Calu3 (cell line): ENCODE data around the gene ANGPTL1. TPM values are rescaled to one million over a fixed set of nuclear protein-coding genes. Genes with fewer than 3 reads are reported as not detected.
"Not testable (repeated sequence)": the region's sequence is repeated elsewhere in the genome, so short reads cannot be mapped to it uniquely, and the experiment has no call there.

Experiments
- BruUV-seq: library from RNA; stranded (reverse); fragments of 400-500 nt; replicated peaks from 2 replicates; lab custom pipeline; 2021; lab: Mats Ljungman, UMichigan
- CTCF ChIA-PET: fragments of 300-600 bp; sonication (Branson Sonifier 250); formaldehyde crosslinking; loops from one replicate; lab custom pipeline; 2022; ENCODE audit warnings: antibody characterized with exemption; lab: Charles Lee
- DNase-seq: peaks from one replicate; pipeline ENCODE4 v3.0.0; 2022
- H3K27ac Mint-ChIP-seq: one replicate; pipeline ENCODE4 v1.8.0; 2022; ENCODE audit warnings: mixed read lengths; ENCODE audit not compliant: unreplicated experiment
- H3K27me3 Mint-ChIP-seq: one replicate; pipeline ENCODE4 v1.8.0; 2022; ENCODE audit warnings: mixed read lengths; ENCODE audit not compliant: unreplicated experiment
- H3K36me3 Mint-ChIP-seq: one replicate; pipeline ENCODE4 v1.8.0; 2022; ENCODE audit warnings: mild to moderate bottlenecking, moderate library complexity, mixed read lengths; ENCODE audit not compliant: insufficient read depth, unreplicated experiment
- H3K4me1 Mint-ChIP-seq: one replicate; pipeline ENCODE4 v1.8.0; 2022; ENCODE audit warnings: mild to moderate bottlenecking, low read depth, mixed read lengths; ENCODE audit not compliant: unreplicated experiment
- H3K4me3 Mint-ChIP-seq: one replicate; pipeline ENCODE4 v1.8.0; 2022; ENCODE audit warnings: mild to moderate bottlenecking, low read depth, moderate library complexity, mixed read lengths; ENCODE audit not compliant: unreplicated experiment
- H3K9me3 Mint-ChIP-seq: one replicate; pipeline ENCODE4 v1.8.0; 2022; ENCODE audit warnings: low read depth, mixed read lengths; ENCODE audit not compliant: unreplicated experiment
- intact Hi-C: fragments of 100-400 bp; cut with micrococcal nuclease; formaldehyde crosslinking; loops from one replicate; pipeline ENCODE4 v1.10.0; 2022; ENCODE audit not compliant: unreplicated experiment
- total RNA-seq: library from RNA; stranded (reverse); gene quantifications from 2 replicates; pipeline ENCODE4 v1.2.3, GENCODE V29; 2022
- TF ChIP-seq, protein P1 (sequence below): fragments of 200-600 bp; IDR thresholded peaks from one replicate; pipeline ENCODE4 v1.8.0; 2022; ENCODE audit warnings: antibody characterized with exemption; ENCODE audit not compliant: unreplicated experiment

ANGPTL1 gene
- total RNA-seq, 1 experiment from 2014 or later = 0.35 TPM

DNA sequence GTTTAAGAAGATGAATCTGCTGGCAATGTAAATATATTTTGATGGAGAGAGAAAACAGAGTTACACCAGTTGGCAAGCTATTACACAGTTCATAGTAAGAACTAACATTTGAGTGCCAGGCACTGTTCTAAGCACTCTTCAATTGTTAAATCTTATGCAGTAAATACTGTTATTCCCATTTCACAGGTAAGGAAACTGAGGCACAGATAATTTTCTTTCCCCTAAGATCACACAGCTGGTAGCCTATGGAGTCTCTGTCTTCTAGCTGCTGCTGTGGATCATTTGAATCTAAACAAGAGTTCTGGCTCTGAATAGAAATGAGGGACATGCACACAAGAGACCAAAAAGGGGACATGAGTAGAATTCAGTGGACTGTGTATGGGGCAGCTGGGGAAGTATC is 8.0 kb downstream of the ANGPTL1 start:
- Mint-ChIP-seq H3K27ac (no peak overlapping the region), H3K27me3 (no peaks in the 10 kb centered on the region), H3K4me1 (peaks cover 7% of the 10 kb centered on the region), H3K36me3 (peaks cover 4% of the 10 kb centered on the region), H3K4me3 (no peak overlapping the region), H3K9me3 (no peaks in the 10 kb centered on the region)
- CTCF ChIA-PET = no interaction called here
- TF ChIP-seq, protein P1, sequence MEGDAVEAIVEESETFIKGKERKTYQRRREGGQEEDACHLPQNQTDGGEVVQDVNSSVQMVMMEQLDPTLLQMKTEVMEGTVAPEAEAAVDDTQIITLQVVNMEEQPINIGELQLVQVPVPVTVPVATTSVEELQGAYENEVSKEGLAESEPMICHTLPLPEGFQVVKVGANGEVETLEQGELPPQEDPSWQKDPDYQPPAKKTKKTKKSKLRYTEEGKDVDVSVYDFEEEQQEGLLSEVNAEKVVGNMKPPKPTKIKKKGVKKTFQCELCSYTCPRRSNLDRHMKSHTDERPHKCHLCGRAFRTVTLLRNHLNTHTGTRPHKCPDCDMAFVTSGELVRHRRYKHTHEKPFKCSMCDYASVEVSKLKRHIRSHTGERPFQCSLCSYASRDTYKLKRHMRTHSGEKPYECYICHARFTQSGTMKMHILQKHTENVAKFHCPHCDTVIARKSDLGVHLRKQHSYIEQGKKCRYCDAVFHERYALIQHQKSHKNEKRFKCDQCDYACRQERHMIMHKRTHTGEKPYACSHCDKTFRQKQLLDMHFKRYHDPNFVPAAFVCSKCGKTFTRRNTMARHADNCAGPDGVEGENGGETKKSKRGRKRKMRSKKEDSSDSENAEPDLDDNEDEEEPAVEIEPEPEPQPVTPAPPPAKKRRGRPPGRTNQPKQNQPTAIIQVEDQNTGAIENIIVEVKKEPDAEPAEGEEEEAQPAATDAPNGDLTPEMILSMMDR = no peak
- BruUV-seq = no TSS peak
- DNase-seq = no peak
- intact Hi-C loops = no loop called here

DNA sequence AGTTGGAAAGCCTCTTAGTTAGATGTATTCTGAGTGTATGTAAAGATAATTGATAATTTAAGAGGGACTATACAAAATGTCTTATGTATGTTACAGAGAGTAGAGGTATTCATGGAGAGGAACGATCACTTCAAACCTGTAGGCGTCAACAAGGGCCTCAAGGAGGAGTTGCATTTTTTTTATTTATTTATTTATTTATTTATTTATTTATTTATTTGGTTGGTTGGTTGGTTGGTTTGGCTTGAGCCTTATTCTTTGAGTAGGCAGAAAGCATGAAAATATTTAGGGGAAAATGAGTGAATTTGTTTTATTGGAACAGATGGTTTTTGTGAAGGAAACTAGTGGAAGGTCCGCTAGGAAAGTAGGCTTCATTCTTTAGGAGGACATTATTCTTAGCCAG is 8.5 kb downstream of the ANGPTL1 start:
- no TSS peak for BruUV-seq
- TF ChIP-seq, protein P1 = no peak
- Mint-ChIP-seq H3K27ac (no peak overlapping the region), H3K4me3 (no peak overlapping the region), H3K27me3 (no peaks in the 10 kb centered on the region), H3K4me1 (peaks cover 3% of the 10 kb centered on the region), H3K9me3 (no peaks in the 10 kb centered on the region), H3K36me3 (peaks cover 4% of the 10 kb centered on the region)
- intact Hi-C loops = no loop called here
- CTCF ChIA-PET = interaction anchor here (1.2 kb wide), 1 partner anchor 25 kb away, joined by 3 read pairs; no protein-coding TSS in a partner anchor
- DNase-seq = no peak

DNA sequence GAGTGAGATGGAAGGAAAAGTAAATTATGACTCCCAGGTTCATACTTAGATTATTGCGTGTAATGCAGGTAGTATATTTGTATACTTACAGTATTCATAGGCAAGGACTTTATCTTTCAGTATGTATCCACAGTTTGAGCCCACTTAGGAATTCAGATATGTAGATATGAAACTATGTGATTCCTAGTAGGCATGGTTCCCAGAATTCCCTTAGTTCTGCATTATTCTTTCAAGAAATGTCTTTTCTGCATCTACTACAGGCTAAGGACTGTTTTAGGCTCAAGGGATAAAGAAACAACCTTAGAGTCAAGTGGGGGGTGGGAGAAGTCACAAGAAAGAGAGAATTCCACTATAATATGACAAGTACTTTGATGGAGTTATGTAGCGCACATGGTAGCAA is 13.8 kb downstream of the ANGPTL1 start:
- intact Hi-C loops = no loop called here
- H3K4me1 Mint-ChIP-seq = no peaks in the 10 kb centered on the region
- H3K27me3 Mint-ChIP-seq = no peaks in the 10 kb centered on the region
- no peak overlapping the region for H3K27ac Mint-ChIP-seq
- CTCF ChIA-PET = interaction anchor here (0.5 kb wide), 1 partner anchor 304 kb away, joined by 3 read pairs; no protein-coding TSS in a partner anchor
- DNase-seq = no peak
- TF ChIP-seq, protein P1 = no peak
- peaks cover under 1% of the 10 kb centered on the region for H3K36me3 Mint-ChIP-seq
- no TSS peak for BruUV-seq
- no peaks in the 10 kb centered on the region for H3K9me3 Mint-ChIP-seq
- no peak overlapping the region for H3K4me3 Mint-ChIP-seq

DNA sequence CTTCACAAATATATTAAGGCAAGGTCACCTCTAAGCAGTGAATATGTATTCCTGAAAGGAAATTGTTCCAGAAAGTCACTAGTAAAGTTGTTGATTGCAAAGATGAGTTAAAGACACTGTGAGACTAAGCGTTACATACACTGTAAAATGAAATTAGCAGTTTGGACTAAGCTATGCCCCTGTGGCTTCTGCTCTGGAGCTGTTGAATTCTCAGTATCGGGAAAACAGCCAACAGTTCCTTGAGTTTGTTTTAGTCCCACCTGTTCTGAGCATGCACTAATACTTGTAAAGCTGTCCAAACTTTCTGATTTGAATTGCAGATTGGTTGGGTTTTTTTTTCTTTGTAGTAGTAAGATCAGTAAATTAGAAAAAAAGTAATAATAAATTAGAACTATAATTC is 21.0 kb downstream of the ANGPTL1 start:
- intact Hi-C loops = no loop called here
- no peaks in the 10 kb centered on the region for H3K36me3 Mint-ChIP-seq
- TF ChIP-seq, protein P1 = no peak
- no peak overlapping the region for H3K27ac Mint-ChIP-seq
- H3K27me3 Mint-ChIP-seq = no peaks in the 10 kb centered on the region
- no peak overlapping the region for H3K4me3 Mint-ChIP-seq
- DNase-seq = no peak
- H3K9me3 Mint-ChIP-seq = no peaks in the 10 kb centered on the region
- no TSS peak for BruUV-seq
- CTCF ChIA-PET = no interaction called here
- peaks cover 8% of the 10 kb centered on the region for H3K4me1 Mint-ChIP-seq

DNA sequence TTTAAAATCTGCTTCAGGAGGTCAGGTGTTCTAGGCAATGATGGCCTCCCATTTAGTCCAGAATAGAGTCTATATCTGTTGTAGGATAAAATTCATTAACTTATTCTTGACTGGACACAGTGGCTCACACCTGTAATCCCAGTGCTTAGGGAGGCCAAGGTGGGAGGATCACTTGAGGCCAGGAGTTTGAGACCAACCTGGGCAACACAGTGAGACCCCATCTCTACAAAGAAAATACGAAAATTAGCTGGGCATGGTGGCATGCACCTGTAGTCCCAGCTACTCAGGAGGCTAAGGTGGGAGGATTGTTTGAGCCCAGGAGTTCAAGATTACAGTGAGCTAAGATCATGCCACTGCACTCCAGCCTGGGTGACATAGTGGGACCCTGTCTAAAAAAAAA is 23.0 kb downstream of the ANGPTL1 start:
- H3K4me3 Mint-ChIP-seq, DNase-seq, H3K4me1 Mint-ChIP-seq, H3K9me3 Mint-ChIP-seq, BruUV-seq, H3K27me3 Mint-ChIP-seq, intact Hi-C loops, H3K36me3 Mint-ChIP-seq, H3K27ac Mint-ChIP-seq: not testable (repeated sequence)
- CTCF ChIA-PET = interaction anchor here (1.0 kb wide), 1 partner anchor 14 kb away, joined by 3 read pairs; no protein-coding TSS in a partner anchor
